GM19023 (cell line): Measurements from ENCODE around the gene ABCG8.

Experiments
- ATAC-seq: cut with Tn5 transposase; IDR thresholded peaks from one replicate; pipeline ENCODE4 v1.9.1; 2021; ENCODE audit warnings: mild to moderate bottlenecking, moderate library complexity; ENCODE audit not compliant: unreplicated experiment

Gene ABCG8

DNA sequence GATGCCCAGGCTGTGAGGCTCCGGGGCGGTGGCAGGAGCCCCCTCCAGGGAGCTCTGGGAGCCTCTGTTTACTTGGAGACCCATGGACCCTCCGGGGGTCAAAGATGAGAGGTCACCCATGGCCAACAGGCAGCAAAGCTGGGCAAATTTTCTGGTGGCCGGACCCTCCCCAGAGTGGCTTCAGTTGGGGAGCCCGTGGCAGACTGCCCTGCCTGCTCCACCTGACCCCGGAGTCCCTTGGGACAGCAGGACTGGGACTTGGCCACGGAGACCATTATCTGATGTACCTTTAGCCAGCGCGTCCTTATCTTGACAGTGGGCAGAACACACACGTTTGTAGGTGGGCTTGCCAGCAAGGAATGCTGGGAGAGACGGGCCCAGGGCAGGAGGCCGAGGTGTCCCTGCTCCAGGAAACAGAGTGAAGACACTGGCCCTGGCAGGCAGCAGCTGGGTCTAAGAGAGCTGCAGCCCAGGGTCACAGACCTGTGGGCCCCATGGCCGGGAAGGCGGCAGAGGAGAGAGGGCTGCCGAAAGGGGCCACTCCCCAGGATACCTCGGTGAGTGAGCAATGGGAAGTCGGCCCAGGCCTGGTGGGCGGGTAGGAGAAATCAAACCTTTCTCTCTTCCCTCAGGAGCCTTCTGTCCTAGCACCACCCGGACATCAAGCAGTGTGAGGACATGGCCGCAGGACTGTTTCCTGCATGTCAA is at the start of gene ABCG8, which contains the start of gene ABCG5:
ABCG8 (plus strand) TSS at position 412 of the 708 bp plus-strand sequence; CDS start at position 495, 83 bp downstream.
ABCG5 (minus strand) TSS at position 280 of the 708 bp plus-strand sequence; CDS start at position 120, 160 bp downstream.
- ATAC-seq = no peak

- no peak for ATAC-seq
These were observed 48.6 kb upstream of the ABCG8 start for GRCh38 chr2:43790147-43790546.

GRCh38 chr2:43791035-43791765 is 47.6 kb upstream of the ABCG8 start:
- ATAC-seq = no peak

DNA sequence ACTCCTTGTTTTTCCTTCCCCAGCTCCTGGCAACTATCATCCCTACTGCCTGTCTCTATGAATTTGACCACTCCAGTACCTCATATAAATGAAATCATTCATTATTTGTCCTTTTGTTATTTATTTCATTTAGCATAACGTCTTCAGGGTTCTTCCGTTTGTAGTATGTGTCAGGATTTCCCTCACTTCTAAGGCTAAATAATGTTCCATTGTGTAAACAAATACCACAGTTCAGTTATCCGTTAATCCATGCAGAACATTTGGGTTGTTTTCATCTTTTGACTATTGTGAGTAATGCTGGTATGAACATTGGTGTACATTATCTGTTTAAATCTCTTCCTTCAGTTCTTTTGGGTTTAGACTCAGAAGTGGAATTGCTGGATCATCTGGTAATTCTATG is 46.1 kb upstream of the ABCG8 start:
- ATAC-seq = no peak

- no peak for ATAC-seq
These were observed 43.8 kb upstream of the ABCG8 start for GRCh38 chr2:43794956-43795355.

GRCh38 chr2:43796206-43796605 is 42.6 kb upstream of the ABCG8 start:
- no peak for ATAC-seq

GRCh38 chr2:43798300-43798699 is 40.5 kb upstream of the ABCG8 start:
- ATAC-seq = no peak

DNA sequence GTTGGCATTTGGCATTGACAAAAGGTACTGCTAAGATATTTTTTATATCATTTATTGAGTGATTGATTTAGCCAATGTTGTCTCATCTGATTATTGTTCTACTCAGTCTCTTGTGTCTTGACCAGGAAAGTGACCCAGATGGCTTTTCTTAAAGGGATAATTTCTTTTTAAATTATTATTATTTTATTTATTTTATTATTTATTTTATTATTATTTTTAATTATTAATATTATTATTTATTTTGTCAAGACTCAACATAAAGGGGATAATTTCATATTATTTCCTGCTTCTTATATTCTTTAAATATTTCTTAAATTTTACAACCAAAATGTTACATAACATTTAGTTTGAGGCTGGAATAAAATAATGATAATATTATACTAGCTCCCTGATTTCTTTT is 37.9 kb upstream of the ABCG8 start:
- no peak for ATAC-seq

DNA sequence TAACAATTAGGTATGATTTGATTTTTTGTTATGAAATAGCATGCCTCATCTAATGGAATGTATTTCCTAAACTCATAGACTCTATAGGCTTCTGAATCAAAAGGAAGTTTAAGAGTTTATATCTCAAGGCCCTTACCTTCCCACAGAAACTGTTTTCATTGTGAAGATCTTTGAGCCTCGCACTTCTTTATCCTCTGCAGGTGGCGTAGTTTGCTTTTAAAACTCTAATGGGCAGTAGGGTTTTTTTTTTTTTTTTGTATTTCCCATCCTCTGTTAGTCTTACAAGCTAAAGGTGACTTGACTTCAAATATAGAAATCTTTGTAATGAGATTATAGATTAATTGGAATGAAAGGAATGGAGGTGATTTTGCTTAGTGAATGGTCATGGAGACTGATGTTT is 36.6 kb upstream of the ABCG8 start:
- no peak for ATAC-seq

GRCh38 chr2:43803113-43803512 is 35.7 kb upstream of the ABCG8 start:
- no peak for ATAC-seq

DNA sequence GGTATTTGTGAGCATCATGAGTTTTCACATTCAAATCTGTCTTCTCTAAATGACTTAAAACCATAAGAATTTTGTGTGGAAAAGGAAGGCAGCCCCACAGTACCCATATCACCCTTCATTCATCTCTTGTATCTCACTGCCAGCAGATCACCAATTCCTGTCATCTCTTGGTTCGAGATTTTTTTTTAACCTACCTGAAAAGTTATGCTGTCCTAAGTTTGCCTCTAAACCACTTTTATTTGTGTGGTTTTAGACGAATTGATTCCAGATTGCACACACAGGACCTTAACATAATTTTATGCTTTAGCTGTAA is 32.1 kb upstream of the ABCG8 start:
- no peak for ATAC-seq

DNA sequence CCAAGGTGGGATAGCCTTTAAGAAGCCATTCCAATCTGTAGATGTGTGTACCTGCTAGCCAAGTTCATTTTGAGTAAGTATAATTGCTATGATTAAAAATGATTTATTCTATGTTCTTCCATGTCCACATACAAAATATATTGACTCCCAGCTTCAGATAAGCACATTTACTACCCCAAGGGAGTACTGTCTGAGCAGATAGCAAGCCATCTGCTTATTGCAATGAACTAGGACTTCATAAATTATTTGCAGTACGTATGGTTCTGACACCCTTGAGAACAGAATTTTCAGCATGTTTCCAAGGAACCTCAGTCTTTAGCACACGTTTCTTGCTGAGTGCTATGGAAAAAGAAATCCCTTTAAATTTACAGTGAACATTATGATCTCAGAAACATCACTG is 28.3 kb upstream of the ABCG8 start:
- no peak for ATAC-seq

- ATAC-seq = no peak
These were observed 27.9 kb upstream of the ABCG8 start for GRCh38 chr2:43810888-43811287.

GRCh38 chr2:43812006-43812405 is 26.8 kb upstream of the ABCG8 start:
- ATAC-seq = no peak

DNA sequence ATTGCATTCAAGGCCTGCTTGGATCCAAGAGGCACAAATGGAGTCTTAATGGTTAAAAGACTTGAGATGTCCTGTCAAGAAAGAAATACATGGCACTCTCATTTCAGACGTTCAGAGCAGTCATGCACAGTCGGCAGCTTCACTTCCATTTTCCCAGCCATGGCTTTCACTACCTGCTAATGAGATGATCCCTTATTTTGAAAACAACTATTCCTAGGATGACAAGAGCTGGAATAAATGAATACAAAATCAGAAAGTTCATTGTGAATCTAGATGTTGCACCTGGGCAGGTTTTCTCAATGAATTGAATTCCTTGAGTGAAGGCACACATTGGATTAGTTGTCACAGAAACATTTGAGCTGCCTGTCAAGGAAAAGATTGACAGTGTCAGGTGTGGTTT is 25.8 kb upstream of the ABCG8 start:
- ATAC-seq = no peak

- no peak for ATAC-seq
These were observed 24.1 kb upstream of the ABCG8 start for GRCh38 chr2:43814711-43815110.

GRCh38 chr2:43818761-43819160 is 20.0 kb upstream of the ABCG8 start:
- no peak for ATAC-seq

DNA sequence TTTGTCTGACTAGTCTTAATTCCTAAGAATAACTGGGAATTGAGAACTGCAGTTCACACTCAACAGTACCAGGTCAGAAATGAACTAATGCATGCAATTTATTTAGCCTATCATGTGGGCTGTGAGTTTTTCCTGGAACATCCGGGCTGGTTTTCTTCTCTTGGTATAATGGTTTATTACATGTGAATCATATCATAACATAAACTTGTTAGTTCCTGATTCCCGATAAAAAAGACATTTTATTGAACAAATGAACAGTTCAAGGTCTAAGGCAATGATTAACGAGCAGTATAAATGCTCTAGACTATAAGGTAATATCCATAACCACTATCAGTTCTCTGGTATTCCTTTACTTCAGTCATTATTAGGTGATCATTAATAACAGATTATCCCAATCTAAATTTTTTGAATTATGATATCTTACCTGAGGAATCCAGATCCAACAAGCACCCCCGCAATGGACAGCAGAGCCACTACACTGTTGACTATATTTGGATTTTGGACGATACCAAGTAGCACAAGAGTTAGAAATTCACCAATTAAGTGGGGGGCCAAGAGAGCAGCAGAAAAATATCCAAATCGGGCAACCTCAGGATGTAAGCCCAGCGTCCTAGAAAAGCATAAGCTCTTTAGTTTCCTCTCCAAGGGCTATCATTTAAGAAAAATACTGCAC is 19.1 kb upstream of the ABCG8 start:
- ATAC-seq = no peak

DNA sequence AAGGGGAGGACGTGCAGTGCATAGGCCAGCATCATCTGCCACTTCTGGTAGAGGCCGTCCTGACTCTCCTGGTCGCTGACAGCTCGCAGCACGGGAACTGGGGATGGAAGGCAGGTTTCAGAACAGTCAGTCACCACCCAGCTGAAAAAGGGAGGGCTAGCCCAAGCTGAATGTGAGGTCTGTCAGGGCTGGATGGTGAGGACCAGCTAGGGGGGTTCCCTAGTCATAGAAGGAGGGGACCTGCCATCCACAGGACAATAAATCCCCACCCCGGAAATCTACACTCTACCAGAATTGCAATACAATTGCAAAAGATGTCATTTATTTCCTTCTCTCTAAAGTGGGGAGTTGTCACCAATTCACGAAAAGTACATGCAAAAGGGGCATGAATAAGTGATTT is 15.9 kb upstream of the ABCG8 start:
- no peak for ATAC-seq

GRCh38 chr2:43823751-43824150 is 15.0 kb upstream of the ABCG8 start:
- ATAC-seq = no peak

DNA sequence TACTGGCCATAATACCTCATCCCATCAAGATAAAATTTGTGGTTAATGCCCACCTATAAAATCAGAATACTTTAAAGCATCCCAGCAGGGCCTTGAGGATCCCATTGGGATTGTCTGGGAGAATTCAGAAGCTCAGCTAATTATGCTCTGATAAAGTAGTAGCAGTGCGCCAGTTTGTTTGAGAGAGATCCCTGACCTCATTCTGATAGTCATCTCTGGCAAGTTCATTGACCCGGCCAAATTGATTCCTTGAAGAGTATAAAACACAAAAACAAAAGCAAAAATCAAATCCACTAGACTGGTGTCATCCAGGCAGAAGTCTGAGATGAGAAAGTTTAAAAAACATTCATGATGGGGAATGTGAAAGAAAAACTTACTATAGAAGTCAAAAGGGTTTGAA is 14.3 kb upstream of the ABCG8 start:
- ATAC-seq = no peak

DNA sequence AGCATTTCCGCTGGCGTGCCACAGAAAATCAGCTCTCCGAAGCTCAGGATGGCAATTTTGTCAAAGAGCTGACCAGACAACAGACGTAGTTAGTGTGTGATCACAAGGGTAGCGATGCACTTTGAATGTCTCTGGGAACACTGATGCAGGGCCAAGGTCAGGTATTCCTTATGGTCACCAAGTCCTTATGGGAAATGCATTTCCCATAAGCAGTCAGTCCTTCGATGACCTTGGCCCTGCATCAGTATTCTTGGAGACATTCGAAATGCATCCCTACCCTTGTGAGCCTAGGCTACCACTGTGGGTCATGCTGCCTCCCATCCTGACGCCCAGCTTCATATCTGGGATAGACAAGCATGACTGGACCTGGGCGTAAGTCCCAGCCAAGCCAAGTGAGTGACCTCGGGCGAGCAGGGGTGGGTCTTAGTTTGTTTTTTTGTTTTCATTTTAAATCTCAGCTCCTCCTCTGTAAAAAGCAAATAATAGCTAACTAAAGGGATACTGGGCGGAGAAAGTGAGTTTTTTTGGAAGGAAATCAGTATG is 13.7 kb upstream of the ABCG8 start:
- no peak for ATAC-seq
